ENCODE results near the gene HSPA4. TPM values are rescaled to one million over a fixed set of nuclear protein-coding genes. Genes with fewer than 3 reads are reported as not detected.

Gene HSPA4
- total and polyA plus RNA-seq, 2 of the 4 experiments (the other 2 are of a cell fraction) = 34.9 to 120 TPM

DNA sequence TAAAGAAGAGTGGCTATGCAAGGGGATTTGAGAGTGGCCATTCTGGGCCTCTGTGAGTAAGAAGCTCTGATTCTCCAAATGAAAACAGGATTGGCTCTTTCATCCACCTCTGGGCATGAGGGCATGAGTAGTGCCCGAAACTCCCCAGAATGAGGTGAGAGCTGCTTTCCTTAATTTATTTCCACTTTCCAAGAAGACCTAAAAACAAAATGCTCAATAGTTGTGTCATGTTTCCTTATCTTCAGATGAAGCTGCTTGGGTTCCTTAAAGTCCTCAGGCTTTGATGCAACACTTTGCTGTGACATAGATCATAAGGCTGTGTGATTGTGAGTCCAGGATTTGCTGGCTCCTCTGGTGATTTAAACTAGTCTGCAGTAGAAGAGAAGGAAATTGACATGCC, 22.4 kb upstream of the HSPA4 start:
- no peak overlapping the region for H3K27ac ChIP-seq (ENCODE audit: insufficient read depth, low read length)
- H3K79me1 ChIP-seq (ENCODE audit: low read depth in 1 of 2, low read length in 2 of 2) = peaks cover 5 to 17% of the 10 kb centered on the region in 2 experiments
- no peak overlapping the region for H2BK120ac ChIP-seq (ENCODE audit: low read depth, low read length)
- in situ Hi-C loops (cut with MboI; ENCODE audit: low sequenced_read_pairs) = no loop called here
- no peaks in the 10 kb centered on the region for H3K4me1 ChIP-seq (ENCODE audit: control insufficient read depth, insufficient read depth, low read length)
- peaks cover 2% of the 10 kb centered on the region; the same call in 1 of the 2 replicates for H3K9me1 ChIP-seq (ENCODE audit: insufficient read depth, low read length)
- H3K4ac ChIP-seq (ENCODE audit: low read depth, low read length) = no peak overlapping the region
- H2BK20ac ChIP-seq (ENCODE audit: low read depth, low read length) = no peak overlapping the region
- dilution Hi-C loops (cut with HindIII; ENCODE audit: low sequenced_read_pairs, unreplicated experiment) = no loop called here
- no peak overlapping the region for H2BK15ac ChIP-seq (ENCODE audit: low read depth, low read length)
- intact Hi-C loops (cut with micrococcal nuclease) = no loop called here
- H3K56ac ChIP-seq (ENCODE audit: extremely low read depth, insufficient read depth, low read length) = no peak overlapping the region
- no peaks in the 10 kb centered on the region for H3K27me3 ChIP-seq (ENCODE audit: control insufficient read depth, insufficient read depth, low read length)
- POLR2A ChIA-PET (ENCODE audit: unreplicated experiment) = no interaction called here
- no peak overlapping the region for H3K23ac ChIP-seq (ENCODE audit: low read depth, low read length)
- H2BK5ac ChIP-seq (ENCODE audit: low read depth, low read length, poor library complexity, severe bottlenecking) = no peak overlapping the region
- ATAC-seq (ENCODE audit: low read depth) (no peak), DNase-seq (no peak)
- H2AFZ ChIP-seq (replicated peaks; ENCODE audit: low read length, poor library complexity) = no peak overlapping the region
- H3K9me3 ChIP-seq (ENCODE audit: control insufficient read depth, insufficient read depth, low read length) = no peaks in the 10 kb centered on the region
- H3K18ac ChIP-seq (ENCODE audit: low read depth, low read length) = no peak overlapping the region
- H3K14ac ChIP-seq (replicated peaks; ENCODE audit: low read depth, low read length) = no peak overlapping the region
- CTCF ChIA-PET = no interaction called here
- WGBS, 2 experiments (ENCODE audit: extremely low coverage in 2 of 2, insufficient read length in 1 of 2) = no CpG with 5 or more reads among the region's 1 CpG
- no peak overlapping the region for H2AK9ac ChIP-seq (replicated peaks; ENCODE audit: low read depth, low read length, poor library complexity)
- H4K20me1 ChIP-seq (ENCODE audit: insufficient read depth, low read length) = no peaks in the 10 kb centered on the region
- no peak overlapping the region for H4K8ac ChIP-seq (ENCODE audit: low read depth in 2 of 2, low read length in 2 of 2)
- no peak overlapping the region for H4K5ac ChIP-seq (ENCODE audit: low read depth, low read length)
- TF ChIP-seq CEBPB (IDR thresholded peaks at IDR 0.05; ENCODE audit: low read depth, low read length) = no peak
- TF ChIP-seq, protein P1, sequence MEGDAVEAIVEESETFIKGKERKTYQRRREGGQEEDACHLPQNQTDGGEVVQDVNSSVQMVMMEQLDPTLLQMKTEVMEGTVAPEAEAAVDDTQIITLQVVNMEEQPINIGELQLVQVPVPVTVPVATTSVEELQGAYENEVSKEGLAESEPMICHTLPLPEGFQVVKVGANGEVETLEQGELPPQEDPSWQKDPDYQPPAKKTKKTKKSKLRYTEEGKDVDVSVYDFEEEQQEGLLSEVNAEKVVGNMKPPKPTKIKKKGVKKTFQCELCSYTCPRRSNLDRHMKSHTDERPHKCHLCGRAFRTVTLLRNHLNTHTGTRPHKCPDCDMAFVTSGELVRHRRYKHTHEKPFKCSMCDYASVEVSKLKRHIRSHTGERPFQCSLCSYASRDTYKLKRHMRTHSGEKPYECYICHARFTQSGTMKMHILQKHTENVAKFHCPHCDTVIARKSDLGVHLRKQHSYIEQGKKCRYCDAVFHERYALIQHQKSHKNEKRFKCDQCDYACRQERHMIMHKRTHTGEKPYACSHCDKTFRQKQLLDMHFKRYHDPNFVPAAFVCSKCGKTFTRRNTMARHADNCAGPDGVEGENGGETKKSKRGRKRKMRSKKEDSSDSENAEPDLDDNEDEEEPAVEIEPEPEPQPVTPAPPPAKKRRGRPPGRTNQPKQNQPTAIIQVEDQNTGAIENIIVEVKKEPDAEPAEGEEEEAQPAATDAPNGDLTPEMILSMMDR (conservative IDR thresholded peaks at IDR 0.05; ENCODE audit: low read depth, low read length) = no peak
- TF ChIP-seq MXI1 (IDR thresholded peaks at IDR 0.05; ENCODE audit: borderline replicate concordance, low read depth, low read length) = no peak
- TF ChIP-seq RCOR1 (IDR thresholded peaks at IDR 0.05; ENCODE audit: insufficient replicate concordance, low read length) = no peak
- no peak for TF ChIP-seq CHD1 (IDR thresholded peaks at IDR 0.05; ENCODE audit: low read depth, low read length)
- TF ChIP-seq SMC3 (IDR thresholded peaks at IDR 0.05; ENCODE audit: low read depth, low read length) = no peak
- no peak for TF ChIP-seq POLR2A (IDR thresholded peaks at IDR 0.05; ENCODE audit: low read depth, low read length)
- TF ChIP-seq MAFK (IDR thresholded peaks at IDR 0.05; ENCODE audit: low read depth, low read length) = no peak
- no peak for TF ChIP-seq BHLHE40 (IDR thresholded peaks at IDR 0.05; ENCODE audit: low read depth, low read length)
- no peak for TF ChIP-seq NFE2L2 (IDR thresholded peaks at IDR 0.05; ENCODE audit: low read depth, low read length)
- TF ChIP-seq RFX5 (IDR thresholded peaks at IDR 0.05; ENCODE audit: low read depth, low read length) = no peak
- TF ChIP-seq, protein P2, sequence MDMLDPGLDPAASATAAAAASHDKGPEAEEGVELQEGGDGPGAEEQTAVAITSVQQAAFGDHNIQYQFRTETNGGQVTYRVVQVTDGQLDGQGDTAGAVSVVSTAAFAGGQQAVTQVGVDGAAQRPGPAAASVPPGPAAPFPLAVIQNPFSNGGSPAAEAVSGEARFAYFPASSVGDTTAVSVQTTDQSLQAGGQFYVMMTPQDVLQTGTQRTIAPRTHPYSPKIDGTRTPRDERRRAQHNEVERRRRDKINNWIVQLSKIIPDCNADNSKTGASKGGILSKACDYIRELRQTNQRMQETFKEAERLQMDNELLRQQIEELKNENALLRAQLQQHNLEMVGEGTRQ (IDR thresholded peaks at IDR 0.05; ENCODE audit: low read depth, low read length) = no peak
- TF ChIP-seq, protein P3, sequence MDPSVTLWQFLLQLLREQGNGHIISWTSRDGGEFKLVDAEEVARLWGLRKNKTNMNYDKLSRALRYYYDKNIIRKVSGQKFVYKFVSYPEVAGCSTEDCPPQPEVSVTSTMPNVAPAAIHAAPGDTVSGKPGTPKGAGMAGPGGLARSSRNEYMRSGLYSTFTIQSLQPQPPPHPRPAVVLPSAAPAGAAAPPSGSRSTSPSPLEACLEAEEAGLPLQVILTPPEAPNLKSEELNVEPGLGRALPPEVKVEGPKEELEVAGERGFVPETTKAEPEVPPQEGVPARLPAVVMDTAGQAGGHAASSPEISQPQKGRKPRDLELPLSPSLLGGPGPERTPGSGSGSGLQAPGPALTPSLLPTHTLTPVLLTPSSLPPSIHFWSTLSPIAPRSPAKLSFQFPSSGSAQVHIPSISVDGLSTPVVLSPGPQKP (IDR thresholded peaks at IDR 0.05; ENCODE audit: borderline replicate concordance, low read depth, low read length) = no peak
- no peak for TF ChIP-seq FOS (IDR thresholded peaks at IDR 0.05; ENCODE audit: low read depth, low read length)
- no peak for TF ChIP-seq RAD21 (IDR thresholded peaks at IDR 0.05; ENCODE audit: low read length)
- TF ChIP-seq MAZ (IDR thresholded peaks at IDR 0.05; ENCODE audit: borderline replicate concordance, low read depth, low read length) = no peak
- no peaks in the 10 kb centered on the region for H3K36me3 ChIP-seq (ENCODE audit: control insufficient read depth, insufficient read depth, low read length)
- BruUV-seq (replicated peaks) = no TSS peak
- no peak overlapping the region for H3K4me2 ChIP-seq (ENCODE audit: low read depth, low read length)
- H3K4me3 ChIP-seq (ENCODE audit: insufficient read depth, low read depth, low read length) = no peak overlapping the region
- H3K9ac ChIP-seq (ENCODE audit: low read depth, low read length) = no peak overlapping the region
- H4K91ac ChIP-seq (ENCODE audit: insufficient read depth, low read depth, low read length) = no peak overlapping the region
- H2AK5ac ChIP-seq (ENCODE audit: low read depth, low read length) = no peak overlapping the region
